Muscle layer of colon (tissue), 2 donors: ENCODE measurements around the gene TSSK6.
A peak's percentile ranks its signal among the peaks of the same experiment; 100 is the strongest.

ENCODE experiments used
- H3K27ac ChIP-seq: one replicate; pipeline ENCODE4 v1.7.0; 2013; ENCODE audit warnings: low read depth, mild to moderate bottlenecking, low read length, moderate library complexity
- H3K27me3 ChIP-seq, 2 donors: one replicate each; pipeline ENCODE4 v1.7.0; 2013; ENCODE audit warnings: low read length in 2 of 2, mild to moderate bottlenecking in 2 of 2; ENCODE audit not compliant: insufficient read depth in 2 of 2, control insufficient read depth in 1 of 2
- H3K36me3 ChIP-seq: one replicate; pipeline ENCODE4 v1.7.0; 2013; ENCODE audit warnings: mild to moderate bottlenecking, low read length; ENCODE audit not compliant: insufficient read depth
- H3K4me1 ChIP-seq: one replicate; pipeline ENCODE4 v1.7.0; 2013; ENCODE audit warnings: mild to moderate bottlenecking, low read length; ENCODE audit not compliant: insufficient read depth
- H3K4me3 ChIP-seq, 2 donors: one replicate each; pipeline ENCODE4 v1.7.0; 2013; ENCODE audit warnings: low read length in 2 of 2, low read depth in 1 of 2, mild to moderate bottlenecking in 1 of 2, moderate library complexity in 1 of 2
- H3K9ac ChIP-seq: one replicate; pipeline ENCODE4 v1.7.0; 2013; ENCODE audit warnings: low read length
- H3K9me3 ChIP-seq: one replicate; pipeline ENCODE4 v1.7.0; 2013; ENCODE audit warnings: mild to moderate bottlenecking, low read length
- donor health status: abdominal sarcoma.
- donor health status: Adenocarcinoma of cecum.

Gene TSSK6

DNA sequence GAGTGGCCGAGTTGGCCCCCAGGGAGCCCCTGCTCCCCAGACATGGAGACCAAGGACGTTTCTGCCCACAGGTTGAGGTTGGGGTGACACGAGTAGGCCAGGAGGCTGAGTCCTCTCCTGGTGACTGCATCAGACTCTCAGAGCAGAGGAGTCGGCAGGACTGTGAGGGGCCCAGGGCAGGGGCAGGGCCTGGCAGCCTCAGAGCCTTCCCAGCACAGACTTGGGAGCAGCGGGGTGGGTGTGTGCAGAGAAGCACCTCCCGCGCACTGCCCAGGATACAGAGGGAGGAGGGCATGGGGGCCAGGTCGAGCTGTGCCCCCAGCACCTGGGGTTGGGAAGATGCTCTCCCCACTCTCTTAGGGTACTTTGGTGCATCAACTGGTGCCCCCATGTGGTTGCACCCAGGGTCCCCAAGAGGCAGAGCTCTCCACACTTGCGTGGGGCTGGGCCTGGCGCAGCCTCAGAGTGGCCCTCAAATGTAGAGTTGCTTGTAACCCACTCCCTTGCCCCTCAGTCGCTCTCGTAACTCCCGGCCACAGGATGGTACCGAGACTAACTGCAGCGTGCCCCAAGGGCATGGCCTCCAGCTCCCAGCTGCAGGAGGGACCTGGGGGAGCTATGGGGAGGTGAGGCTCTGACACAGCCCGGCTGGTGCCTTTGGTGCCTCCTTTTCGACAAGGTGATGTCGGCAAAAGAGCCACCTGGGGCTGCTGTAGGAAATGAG lies 15.9 kb downstream of the TSSK6 start:
- H3K36me3 ChIP-seq: peaks cover 60% of the 10 kb centered on the region
- no peaks in the 10 kb centered on the region for H3K9me3 ChIP-seq
- H3K4me3 ChIP-seq: no peak overlapping the region

DNA sequence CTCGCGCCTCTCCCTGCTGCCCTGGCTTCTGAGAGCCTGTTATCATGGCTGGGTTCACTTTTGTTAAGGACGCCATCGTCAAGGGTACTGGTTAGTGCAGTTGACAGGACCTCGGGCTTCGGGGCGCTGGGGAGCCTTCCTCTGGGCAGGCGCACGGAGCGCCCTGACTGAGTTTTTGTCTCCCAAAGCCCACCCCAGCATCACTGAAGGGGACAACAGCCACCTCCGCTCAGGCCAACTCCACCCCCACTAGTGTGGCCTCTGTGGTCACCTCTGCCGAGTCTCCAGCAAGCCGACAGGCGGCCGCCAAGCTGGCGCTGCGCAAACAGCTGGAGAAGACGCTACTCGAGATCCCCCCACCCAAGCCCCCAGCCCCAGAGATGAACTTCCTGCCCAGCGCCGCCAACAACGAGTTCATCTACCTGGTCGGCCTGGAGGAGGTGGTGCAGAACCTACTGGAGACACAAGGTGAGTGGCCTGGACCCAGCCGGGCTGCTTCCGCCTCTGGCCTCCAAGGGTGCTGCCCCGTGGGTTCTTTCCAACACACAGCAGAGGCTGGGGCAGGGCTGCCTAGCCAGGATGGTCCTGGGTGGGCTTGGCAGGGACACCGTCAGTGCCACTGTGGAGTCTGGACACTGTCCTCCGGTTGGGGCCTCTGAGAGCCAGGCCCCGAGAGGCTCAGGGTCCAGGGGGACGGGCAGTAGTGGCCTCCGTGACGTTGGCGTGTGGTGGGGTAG lies 16.9 kb downstream of the TSSK6 start:
- Histone ChIP-seq H3K9ac (no peak overlapping the region), H3K4me3 (no peak overlapping the region), H3K27me3 (no peaks in the 10 kb centered on the region), H3K27ac (no peak overlapping the region), H3K36me3 (peaks cover 59% of the 10 kb centered on the region), H3K4me1 (no peaks in the 10 kb centered on the region), H3K9me3 (no peaks in the 10 kb centered on the region)

More for the DNA sequence above, 15.9 kb downstream of the TSSK6 start:
- Histone ChIP-seq H3K9ac (no peak overlapping the region), H3K27me3 (no peaks in the 10 kb centered on the region), H3K4me1 (no peaks in the 10 kb centered on the region), H3K27ac (no peak overlapping the region)

DNA sequence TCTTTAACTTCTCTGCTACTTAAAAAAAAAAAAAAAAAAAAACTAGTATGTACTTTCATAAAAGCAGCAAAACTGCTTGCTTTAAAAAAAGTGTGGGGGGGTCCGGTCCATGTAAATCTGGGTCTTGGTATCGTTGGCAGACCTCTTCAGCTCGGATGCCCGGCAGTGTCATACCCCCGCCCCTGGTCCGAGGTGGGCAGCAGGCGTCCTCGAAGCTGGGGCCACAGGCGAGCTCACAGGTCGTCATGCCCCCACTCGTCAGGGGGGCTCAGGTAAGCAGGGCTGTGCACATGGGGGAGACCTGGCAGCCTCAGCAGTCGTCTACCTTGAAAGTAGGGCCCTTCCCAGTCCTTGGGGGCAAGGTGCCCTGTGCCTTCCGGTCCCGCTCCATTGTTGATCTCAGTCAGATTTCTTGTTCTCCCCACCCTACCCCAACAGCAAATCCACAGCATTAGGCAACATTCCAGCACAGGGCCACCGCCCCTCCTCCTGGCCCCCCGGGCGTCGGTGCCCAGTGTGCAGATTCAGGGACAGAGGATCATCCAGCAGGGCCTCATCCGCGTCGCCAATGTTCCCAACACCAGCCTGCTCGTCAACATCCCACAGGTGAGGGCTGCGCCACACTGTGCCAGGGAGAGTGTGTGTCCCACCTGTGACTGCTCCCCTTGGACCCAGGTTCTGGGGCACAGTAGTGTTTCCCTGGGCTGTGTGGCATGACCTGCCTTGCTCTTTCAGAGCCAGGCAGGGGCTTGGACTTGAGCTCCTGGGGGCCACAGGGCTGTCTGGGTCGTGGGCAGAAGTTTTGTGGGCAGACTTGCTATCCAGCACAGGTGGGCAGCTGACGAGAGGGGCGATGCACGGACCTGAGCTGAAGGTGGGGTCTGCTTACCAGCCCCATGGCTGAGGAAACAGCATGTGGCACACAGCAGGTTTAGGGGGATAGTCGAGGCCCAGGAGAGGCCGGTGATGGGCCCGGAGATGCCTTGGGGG lies 19.4 kb downstream of the TSSK6 start:
- H3K36me3 ChIP-seq: peaks cover 45% of the 10 kb centered on the region
- no peaks in the 10 kb centered on the region for H3K9me3 ChIP-seq
- no peak overlapping the region for H3K27ac ChIP-seq
- no peak overlapping the region for H3K9ac ChIP-seq
- no peaks in the 10 kb centered on the region for H3K4me1 ChIP-seq
- no peak overlapping the region for H3K4me3 ChIP-seq
- no peaks in the 10 kb centered on the region for H3K27me3 ChIP-seq

DNA sequence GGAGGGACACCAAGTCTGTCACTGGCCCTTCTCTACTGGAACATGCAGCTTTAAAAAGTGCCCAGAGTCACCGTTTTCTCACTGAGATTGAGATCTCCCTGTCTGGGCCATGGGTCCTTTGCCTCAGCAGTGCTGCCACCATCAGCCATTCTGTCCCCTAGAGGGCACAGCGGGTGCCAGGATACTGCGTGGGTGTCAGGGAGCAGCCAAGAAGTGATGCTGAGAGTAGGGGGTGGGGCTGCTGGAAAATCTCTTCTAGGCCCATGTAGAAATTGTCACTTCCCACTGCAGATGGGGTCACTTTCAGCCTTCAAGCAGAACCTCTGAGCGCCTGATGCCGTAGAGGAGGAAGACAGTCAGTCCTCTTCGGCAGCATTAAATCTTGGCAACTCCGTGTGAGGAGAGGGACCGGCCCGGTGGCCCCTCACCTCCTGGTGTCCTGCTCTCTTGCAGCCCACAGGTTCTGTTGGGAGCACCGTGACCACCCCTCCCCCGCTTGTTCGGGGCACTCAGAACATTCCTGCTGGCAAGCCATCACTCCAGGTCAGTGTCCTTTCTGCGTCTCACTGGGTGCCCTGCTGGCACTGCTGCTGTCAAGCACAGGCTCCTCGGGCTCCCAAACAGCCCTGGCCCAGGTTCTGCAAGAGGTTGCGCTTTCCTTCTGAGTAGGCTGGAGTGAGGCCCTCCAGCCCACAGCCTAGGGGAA lies 21.4 kb downstream of the TSSK6 start:
- no peak overlapping the region for H3K27ac ChIP-seq
- H3K4me3 ChIP-seq: no peak overlapping the region
- peaks cover 41% of the 10 kb centered on the region for H3K36me3 ChIP-seq
- H3K9me3 ChIP-seq: no peaks in the 10 kb centered on the region
- no peak overlapping the region for H3K9ac ChIP-seq
- H3K4me1 ChIP-seq: peaks cover 17% of the 10 kb centered on the region
- H3K27me3 ChIP-seq: no peaks in the 10 kb centered on the region

DNA sequence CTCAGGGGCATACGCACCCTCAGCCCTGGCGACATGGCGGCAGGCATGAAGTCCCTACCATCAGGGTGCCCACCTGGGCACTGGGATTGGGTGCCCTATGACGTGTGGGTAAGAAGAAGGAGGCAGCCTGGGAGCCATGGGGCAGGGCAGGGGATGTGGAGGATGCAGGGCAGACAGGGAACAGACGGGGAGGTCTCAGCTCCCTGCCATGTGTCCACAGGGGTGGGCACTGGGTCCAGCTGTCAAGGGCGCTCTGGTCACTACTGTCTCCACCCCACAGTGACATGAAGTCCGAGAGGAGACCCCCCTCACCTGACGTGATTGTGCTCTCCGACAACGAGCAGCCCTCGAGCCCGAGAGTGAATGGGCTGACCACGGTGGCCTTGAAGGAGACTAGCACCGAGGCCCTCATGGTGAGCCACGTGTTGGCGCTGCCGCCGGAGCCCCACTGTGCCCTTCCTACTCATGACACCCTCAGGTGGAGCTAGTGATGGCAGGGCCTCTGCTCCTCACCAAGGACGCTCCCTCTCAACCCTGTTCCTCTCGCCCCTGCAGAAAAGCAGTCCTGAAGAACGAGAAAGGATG lies 23.2 kb downstream of the TSSK6 start:
- Histone ChIP-seq H3K36me3 (peaks cover 36% of the 10 kb centered on the region), H3K4me1 (peaks cover 29% of the 10 kb centered on the region), H3K4me3 (no peak overlapping the region), H3K27ac (no peak overlapping the region), H3K9me3 (no peaks in the 10 kb centered on the region), H3K9ac (no peak overlapping the region), H3K27me3 (no peaks in the 10 kb centered on the region)

DNA sequence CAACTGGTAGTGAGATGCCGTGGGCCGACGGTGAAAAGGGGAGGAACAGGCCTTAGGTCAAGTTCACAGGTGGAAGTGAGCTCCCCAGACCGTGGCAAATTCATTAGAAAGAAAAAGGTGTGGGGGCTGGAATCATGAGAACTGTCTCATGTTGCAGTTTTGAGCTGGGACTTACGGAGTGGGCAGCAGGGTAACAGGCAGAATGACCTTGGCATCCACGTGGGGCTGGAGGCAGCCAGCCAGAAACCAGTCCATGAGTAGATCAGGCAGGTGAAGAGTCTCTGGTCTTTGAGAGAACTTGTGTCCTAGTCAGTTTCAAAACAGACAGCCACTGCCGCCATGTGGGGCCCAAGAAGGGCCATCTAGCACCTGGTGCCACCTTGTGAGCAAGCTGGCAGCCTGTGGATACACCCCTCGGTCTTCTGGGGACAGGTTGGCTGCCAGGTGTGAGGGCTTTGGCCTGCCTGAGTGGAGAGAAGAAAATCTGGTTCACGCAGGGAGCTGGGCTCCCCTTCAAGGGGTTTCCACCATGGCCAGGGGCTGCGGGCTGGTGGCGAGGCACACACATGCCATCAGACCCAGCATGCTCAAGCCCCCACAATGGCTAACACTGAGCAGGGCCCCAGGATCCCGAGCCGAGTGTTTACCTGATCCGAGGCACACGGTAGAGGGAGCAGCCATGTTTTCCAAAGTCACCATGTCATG lies 23.9 kb downstream of the TSSK6 start:
- no peak overlapping the region for H3K9ac ChIP-seq
- no peak overlapping the region for H3K4me3 ChIP-seq
- peaks cover 31% of the 10 kb centered on the region for H3K36me3 ChIP-seq
- no peaks in the 10 kb centered on the region for H3K9me3 ChIP-seq
- H3K4me1 ChIP-seq: peaks cover 29% of the 10 kb centered on the region
- no peaks in the 10 kb centered on the region for H3K27me3 ChIP-seq
- no peak overlapping the region for H3K27ac ChIP-seq

DNA sequence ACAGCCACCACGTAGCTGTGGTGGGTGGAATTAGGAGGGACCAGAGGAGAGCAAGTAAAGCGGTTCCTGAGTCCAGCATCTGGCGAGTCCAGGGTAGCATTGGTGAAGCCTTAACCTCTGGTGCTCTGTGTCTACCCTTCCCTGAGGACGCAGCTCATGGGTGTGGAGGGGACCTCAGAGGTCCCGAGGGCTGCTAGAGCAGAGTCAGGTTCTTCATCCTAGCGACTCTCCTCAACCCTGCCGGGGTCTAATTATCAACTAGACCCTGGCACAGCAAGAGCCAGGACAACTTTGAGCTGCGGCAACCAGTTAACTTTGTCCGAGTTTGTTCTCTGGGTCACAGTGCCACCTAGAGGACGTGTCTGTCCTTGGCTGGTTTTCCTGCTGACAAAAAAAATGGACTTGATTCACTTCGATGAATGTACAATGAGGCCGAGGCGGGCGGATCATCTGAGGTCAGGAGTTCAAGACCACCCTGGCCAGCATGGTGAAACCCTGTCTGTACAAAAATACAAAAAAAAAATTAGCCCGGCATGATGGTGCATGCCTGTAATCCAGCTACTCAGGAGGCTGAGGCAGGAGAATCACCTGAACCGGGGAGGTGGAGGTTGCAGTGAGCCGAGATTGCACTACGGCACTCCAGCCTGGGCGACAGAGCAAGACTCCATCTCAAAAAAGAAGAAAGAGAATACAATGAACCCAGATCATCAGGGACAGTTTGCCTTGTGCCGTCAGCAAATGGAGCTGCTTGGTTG lies 25.0 kb downstream of the TSSK6 start:
- Histone ChIP-seq H3K4me1 (peaks cover 29% of the 10 kb centered on the region), H3K9ac (no peak overlapping the region), H3K4me3 (no peak overlapping the region)

DNA sequence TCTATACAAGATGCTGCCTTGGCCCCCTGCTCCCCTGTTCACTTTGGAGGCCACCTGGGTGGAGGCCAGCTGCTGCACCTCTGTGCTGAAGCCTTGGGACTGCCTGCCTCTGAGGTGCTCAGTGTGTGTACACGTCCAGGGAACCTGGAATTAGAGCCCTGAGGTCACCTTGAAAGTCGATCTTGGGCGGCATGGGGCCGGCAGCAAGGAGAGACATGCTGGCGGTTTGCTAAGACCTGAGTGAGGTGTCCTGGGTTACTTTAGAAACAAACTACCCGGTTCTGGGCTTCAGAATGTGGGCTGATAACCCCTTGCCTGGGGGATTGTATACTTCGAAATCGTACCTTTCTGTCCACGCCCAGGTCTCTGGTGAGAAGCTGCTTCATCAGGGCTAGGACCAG lies 25.5 kb downstream of the TSSK6 start:
- Histone ChIP-seq H3K36me3 (peaks cover 20% of the 10 kb centered on the region), H3K4me3 (no peak overlapping the region), H3K4me1 (peaks cover 29% of the 10 kb centered on the region), H3K9ac (no peak overlapping the region), H3K27ac (peak overlapping the region; percentile 60), H3K9me3 (no peaks in the 10 kb centered on the region), H3K27me3 (no peaks in the 10 kb centered on the region)

More for the DNA sequence above, 25.0 kb downstream of the TSSK6 start:
- Histone ChIP-seq H3K27me3 (no peaks in the 10 kb centered on the region), H3K27ac (peak overlapping the region; percentile 60), H3K9me3 (no peaks in the 10 kb centered on the region), H3K36me3 (peaks cover 21% of the 10 kb centered on the region)

DNA sequence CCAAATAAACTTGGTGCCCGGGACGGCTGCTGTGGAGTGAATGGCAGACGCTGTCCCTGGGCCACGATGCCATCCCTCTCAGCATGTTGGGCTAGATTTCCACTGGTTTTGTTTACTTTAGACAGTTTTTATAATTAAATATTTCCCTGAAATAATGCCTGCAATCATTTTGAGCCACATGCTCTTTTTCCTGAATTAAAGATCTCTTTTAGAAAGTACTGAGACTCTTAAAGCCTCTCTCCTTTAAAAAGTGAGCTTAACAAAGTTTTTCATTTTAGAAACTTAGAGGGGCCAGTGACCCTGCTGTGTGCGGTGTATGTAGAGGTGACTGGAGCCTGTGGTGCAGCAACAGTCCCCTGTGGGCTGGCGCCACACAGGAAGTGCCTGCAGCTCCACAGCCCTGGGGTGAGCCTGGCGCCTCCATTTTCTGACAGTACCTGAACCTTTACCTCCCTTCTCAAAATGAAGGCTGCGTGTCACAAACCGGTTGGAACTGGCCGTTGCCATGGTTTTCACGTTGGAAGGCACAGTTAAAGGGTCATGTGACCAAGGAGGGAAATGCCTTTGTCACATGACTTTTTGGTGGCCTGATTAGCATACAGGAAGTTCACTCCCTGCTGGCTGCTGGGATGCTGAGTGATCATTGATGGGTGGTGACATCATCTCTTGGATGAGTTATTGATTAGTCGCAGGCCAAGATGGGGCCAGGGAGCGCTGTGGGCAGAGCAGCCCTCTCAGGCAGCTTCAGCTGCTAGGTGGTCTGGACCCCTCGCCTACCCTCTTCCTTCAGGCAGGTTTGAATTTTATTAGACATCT lies 26.3 kb downstream of the TSSK6 start:
- Histone ChIP-seq H3K4me3 (no peak overlapping the region), H3K4me1 (peaks cover 29% of the 10 kb centered on the region), H3K36me3 (peaks cover 12% of the 10 kb centered on the region), H3K9me3 (no peaks in the 10 kb centered on the region), H3K9ac (no peak overlapping the region), H3K27ac (peak overlapping the region; percentile 60), H3K27me3 (no peaks in the 10 kb centered on the region)
